ENCODE results near the gene RAVER2.
"Not testable (repeated sequence)": the region's sequence is repeated elsewhere in the genome, so short reads cannot be mapped to it uniquely, and the experiment has no call there.

DNA sequence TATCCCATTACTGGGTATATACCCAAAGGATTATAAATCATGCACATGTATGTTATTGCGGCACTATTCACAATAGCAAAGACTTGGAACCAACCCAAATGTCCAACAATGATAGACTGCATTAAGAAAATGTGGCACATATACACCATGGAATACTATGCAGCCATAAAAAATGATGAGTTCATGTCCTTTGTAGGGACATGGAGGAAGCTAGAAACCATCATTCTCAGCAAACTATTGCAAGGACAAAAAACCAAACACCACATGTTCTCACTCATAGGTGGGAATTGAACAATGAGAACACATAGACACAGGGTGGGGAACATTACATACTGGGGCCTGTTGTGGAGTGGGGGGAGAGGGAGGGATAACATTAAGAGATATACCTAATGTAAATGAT, 4.2 kb upstream of the RAVER2 start:
- TF ChIP-seq, protein P1, sequence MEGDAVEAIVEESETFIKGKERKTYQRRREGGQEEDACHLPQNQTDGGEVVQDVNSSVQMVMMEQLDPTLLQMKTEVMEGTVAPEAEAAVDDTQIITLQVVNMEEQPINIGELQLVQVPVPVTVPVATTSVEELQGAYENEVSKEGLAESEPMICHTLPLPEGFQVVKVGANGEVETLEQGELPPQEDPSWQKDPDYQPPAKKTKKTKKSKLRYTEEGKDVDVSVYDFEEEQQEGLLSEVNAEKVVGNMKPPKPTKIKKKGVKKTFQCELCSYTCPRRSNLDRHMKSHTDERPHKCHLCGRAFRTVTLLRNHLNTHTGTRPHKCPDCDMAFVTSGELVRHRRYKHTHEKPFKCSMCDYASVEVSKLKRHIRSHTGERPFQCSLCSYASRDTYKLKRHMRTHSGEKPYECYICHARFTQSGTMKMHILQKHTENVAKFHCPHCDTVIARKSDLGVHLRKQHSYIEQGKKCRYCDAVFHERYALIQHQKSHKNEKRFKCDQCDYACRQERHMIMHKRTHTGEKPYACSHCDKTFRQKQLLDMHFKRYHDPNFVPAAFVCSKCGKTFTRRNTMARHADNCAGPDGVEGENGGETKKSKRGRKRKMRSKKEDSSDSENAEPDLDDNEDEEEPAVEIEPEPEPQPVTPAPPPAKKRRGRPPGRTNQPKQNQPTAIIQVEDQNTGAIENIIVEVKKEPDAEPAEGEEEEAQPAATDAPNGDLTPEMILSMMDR (IDR thresholded peaks at IDR 0.05; ENCODE audit: low read length), result not testable (repeated sequence)
- not testable (repeated sequence) for TF ChIP-seq EZH2 (IDR thresholded peaks at IDR 0.05; ENCODE audit: borderline replicate concordance, low read length)

Measured in OCI-LY1 (cell line).